SK-N-SH treated with all-trans-retinoic acid at 6 μM for 48 hours (cell line): ENCODE data around the gene DLL1.

Experiments
- ATAC-seq: fragments of 200-7000 bp; cut with Tn5 transposase; 3 replicates; pipeline ENCODE4 v1.9.1; 2020; ENCODE audit warnings: mild to moderate bottlenecking, moderate library complexity
- ARNTL ChIP-seq: fragments of 450-650 bp; formaldehyde crosslinking; IDR thresholded peaks from 2 replicates; pipeline ENCODE4 v1.5.0; 2020; ENCODE audit warnings: low read depth, mild to moderate bottlenecking, moderate library complexity, borderline replicate concordance
- BACH2 ChIP-seq: fragments of 250-450 bp; sonication (Bioruptor Pico); IDR thresholded peaks from 2 replicates; pipeline ENCODE4 v1.9.0; 2021; ENCODE audit warnings: mild to moderate bottlenecking, borderline replicate concordance
- CSDC2 ChIP-seq: fragments of 250-450 bp; sonication (Bioruptor Pico); IDR thresholded peaks from 2 replicates; pipeline ENCODE4 v1.5.0; 2020; ENCODE audit warnings: mild to moderate bottlenecking, moderate library complexity
- ESRRG ChIP-seq: fragments of 250-450 bp; sonication (Bioruptor Pico); IDR thresholded peaks from 2 replicates; pipeline ENCODE4 v1.6.1; 2021; ENCODE audit warnings: mild to moderate bottlenecking
- GLIS3 ChIP-seq: fragments of 250-450 bp; sonication (Bioruptor Pico); IDR thresholded peaks from 2 replicates; pipeline ENCODE4 v1.5.0; 2020; ENCODE audit warnings: mild to moderate bottlenecking, moderate library complexity
- ISL1 ChIP-seq: fragments of 250-450 bp; sonication (Bioruptor Pico); IDR thresholded peaks from 2 replicates; pipeline ENCODE4 v2.1.2; 2022; ENCODE audit warnings: mild to moderate bottlenecking, moderate library complexity
- OSR1 ChIP-seq: fragments of 250-450 bp; sonication (Bioruptor Pico); IDR thresholded peaks from 2 replicates; pipeline ENCODE4 v1.8.0; 2022; ENCODE audit warnings: moderate library complexity, mild to moderate bottlenecking, inconsistent platforms
- PPARA ChIP-seq: fragments of 250-450 bp; sonication (Bioruptor Pico); IDR thresholded peaks from 2 replicates; pipeline ENCODE4 v1.5.0; 2020; ENCODE audit warnings: mild to moderate bottlenecking, borderline replicate concordance
- SNAI2 ChIP-seq: fragments of 250-450 bp; sonication (Bioruptor Pico); IDR thresholded peaks from 2 replicates; pipeline ENCODE4 v1.5.0; 2020; ENCODE audit warnings: mild to moderate bottlenecking, moderate library complexity
- TCF4 ChIP-seq: fragments of 250-450 bp; sonication (Bioruptor Pico); IDR thresholded peaks from 2 replicates; pipeline ENCODE4 v1.8.0; 2021; ENCODE audit warnings: mild to moderate bottlenecking, moderate library complexity, borderline replicate concordance
- TOX ChIP-seq: fragments of 250-450 bp; sonication (Bioruptor Pico); IDR thresholded peaks from 2 replicates; pipeline ENCODE4 v1.8.0; 2021; ENCODE audit warnings: mild to moderate bottlenecking, moderate library complexity, borderline replicate concordance
- TSHZ2 ChIP-seq: fragments of 250-450 bp; sonication (Bioruptor Pico); IDR thresholded peaks from 2 replicates; pipeline ENCODE4 v1.5.0; 2020; ENCODE audit warnings: mild to moderate bottlenecking, moderate library complexity
- ZC3H10 ChIP-seq: fragments of 250-450 bp; sonication (Bioruptor Pico); IDR thresholded peaks from 2 replicates; pipeline ENCODE4 v1.5.1; 2021; ENCODE audit warnings: mild to moderate bottlenecking, moderate library complexity
- ZFP3 ChIP-seq: fragments of 250-450 bp; sonication (Bioruptor Pico); IDR thresholded peaks from 2 replicates; pipeline ENCODE4 v1.5.0; 2020; ENCODE audit warnings: mild to moderate bottlenecking, moderate library complexity
- ZFP30 ChIP-seq: fragments of 450-650 bp; formaldehyde crosslinking; IDR thresholded peaks from 2 replicates; pipeline ENCODE4 v1.5.0; 2022; ENCODE audit warnings: mild to moderate bottlenecking, moderate library complexity
- ZNF565 ChIP-seq: fragments of 450-650 bp; formaldehyde crosslinking; conservative IDR thresholded peaks from 2 replicates; pipeline ENCODE4 v1.5.0; 2020; ENCODE audit warnings: low read depth, mild to moderate bottlenecking, moderate library complexity
- ZNF70 ChIP-seq: fragments of 450-650 bp; formaldehyde crosslinking; IDR thresholded peaks from 2 replicates; pipeline ENCODE4 v1.5.0; 2020; ENCODE audit warnings: mild to moderate bottlenecking, moderate library complexity
- ZNF8 ChIP-seq: fragments of 450-650 bp; formaldehyde crosslinking; IDR thresholded peaks from 2 replicates; pipeline ENCODE4 v1.5.0; 2020; ENCODE audit warnings: mild to moderate bottlenecking, moderate library complexity
- TF ChIP-seq, protein P1 (sequence below): fragments of 250-450 bp; sonication (Bioruptor Pico); IDR thresholded peaks from 2 replicates; pipeline ENCODE4 v1.5.1; 2020; ENCODE audit warnings: low read depth, mild to moderate bottlenecking, moderate library complexity
- TF ChIP-seq, protein P2 (sequence below): fragments of 250-450 bp; sonication (Bioruptor Pico); IDR thresholded peaks from 2 replicates; pipeline ENCODE4 v1.8.0; 2020; ENCODE audit warnings: mild to moderate bottlenecking, moderate library complexity, borderline replicate concordance
- TF ChIP-seq, protein P3 (sequence below): fragments of 250-450 bp; sonication (Bioruptor Pico); IDR thresholded peaks from 2 replicates; pipeline ENCODE4 v1.5.1; 2021; ENCODE audit warnings: mild to moderate bottlenecking, moderate library complexity

The DLL1 gene

GRCh38 chr6:170264086-170264485 is 26.8 kb downstream of the DLL1 start:
- TF ChIP-seq ZNF565: no peak
- TF ChIP-seq PPARA (CRISPR knock-in tag): no peak
- no peak for TF ChIP-seq ESRRG (CRISPR knock-in tag)
- TF ChIP-seq ZFP30 (CRISPR knock-in tag): no peak
- TF ChIP-seq TSHZ2: no peak
- no peak for TF ChIP-seq ZC3H10 (CRISPR knock-in tag)
- no peak for TF ChIP-seq ZNF8 (CRISPR knock-in tag)
- TF ChIP-seq ZNF70 (CRISPR knock-in tag): no peak
- TF ChIP-seq BACH2: no peak
- no peak for TF ChIP-seq GLIS3 (CRISPR knock-in tag)
- no peak for TF ChIP-seq ISL1 (CRISPR knock-in tag)
- TF ChIP-seq, protein P1, sequence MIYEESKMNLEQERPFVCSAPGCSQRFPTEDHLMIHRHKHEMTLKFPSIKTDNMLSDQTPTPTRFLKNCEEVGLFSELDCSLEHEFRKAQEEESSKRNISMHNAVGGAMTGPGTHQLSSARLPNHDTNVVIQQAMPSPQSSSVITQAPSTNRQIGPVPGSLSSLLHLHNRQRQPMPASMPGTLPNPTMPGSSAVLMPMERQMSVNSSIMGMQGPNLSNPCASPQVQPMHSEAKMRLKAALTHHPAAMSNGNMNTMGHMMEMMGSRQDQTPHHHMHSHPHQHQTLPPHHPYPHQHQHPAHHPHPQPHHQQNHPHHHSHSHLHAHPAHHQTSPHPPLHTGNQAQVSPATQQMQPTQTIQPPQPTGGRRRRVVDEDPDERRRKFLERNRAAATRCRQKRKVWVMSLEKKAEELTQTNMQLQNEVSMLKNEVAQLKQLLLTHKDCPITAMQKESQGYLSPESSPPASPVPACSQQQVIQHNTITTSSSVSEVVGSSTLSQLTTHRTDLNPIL (CRISPR knock-in tag): no peak
- no peak for TF ChIP-seq CSDC2
- TF ChIP-seq SNAI2: no peak
- TF ChIP-seq, protein P2, sequence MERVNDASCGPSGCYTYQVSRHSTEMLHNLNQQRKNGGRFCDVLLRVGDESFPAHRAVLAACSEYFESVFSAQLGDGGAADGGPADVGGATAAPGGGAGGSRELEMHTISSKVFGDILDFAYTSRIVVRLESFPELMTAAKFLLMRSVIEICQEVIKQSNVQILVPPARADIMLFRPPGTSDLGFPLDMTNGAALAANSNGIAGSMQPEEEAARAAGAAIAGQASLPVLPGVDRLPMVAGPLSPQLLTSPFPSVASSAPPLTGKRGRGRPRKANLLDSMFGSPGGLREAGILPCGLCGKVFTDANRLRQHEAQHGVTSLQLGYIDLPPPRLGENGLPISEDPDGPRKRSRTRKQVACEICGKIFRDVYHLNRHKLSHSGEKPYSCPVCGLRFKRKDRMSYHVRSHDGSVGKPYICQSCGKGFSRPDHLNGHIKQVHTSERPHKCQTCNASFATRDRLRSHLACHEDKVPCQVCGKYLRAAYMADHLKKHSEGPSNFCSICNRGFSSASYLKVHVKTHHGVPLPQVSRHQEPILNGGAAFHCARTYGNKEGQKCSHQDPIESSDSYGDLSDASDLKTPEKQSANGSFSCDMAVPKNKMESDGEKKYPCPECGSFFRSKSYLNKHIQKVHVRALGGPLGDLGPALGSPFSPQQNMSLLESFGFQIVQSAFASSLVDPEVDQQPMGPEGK: no peak
- TF ChIP-seq TCF4 (CRISPR knock-in tag): no peak
- no peak for TF ChIP-seq ARNTL (CRISPR knock-in tag)
- TF ChIP-seq, protein P3, sequence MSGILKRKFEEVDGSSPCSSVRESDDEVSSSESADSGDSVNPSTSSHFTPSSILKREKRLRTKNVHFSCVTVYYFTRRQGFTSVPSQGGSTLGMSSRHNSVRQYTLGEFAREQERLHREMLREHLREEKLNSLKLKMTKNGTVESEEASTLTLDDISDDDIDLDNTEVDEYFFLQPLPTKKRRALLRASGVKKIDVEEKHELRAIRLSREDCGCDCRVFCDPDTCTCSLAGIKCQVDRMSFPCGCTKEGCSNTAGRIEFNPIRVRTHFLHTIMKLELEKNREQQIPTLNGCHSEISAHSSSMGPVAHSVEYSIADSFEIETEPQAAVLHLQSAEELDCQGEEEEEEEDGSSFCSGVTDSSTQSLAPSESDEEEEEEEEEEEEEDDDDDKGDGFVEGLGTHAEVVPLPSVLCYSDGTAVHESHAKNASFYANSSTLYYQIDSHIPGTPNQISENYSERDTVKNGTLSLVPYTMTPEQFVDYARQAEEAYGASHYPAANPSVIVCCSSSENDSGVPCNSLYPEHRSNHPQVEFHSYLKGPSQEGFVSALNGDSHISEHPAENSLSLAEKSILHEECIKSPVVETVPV (CRISPR knock-in tag): no peak
- ATAC-seq: no peak

- ATAC-seq: no peak
- no peak for TF ChIP-seq ZFP3
- TF ChIP-seq ZNF565: no peak
- no peak for TF ChIP-seq TOX (CRISPR knock-in tag)
- TF ChIP-seq TSHZ2: no peak
- TF ChIP-seq, protein P2: no peak
- TF ChIP-seq, protein P1 (CRISPR knock-in tag): no peak
- no peak for TF ChIP-seq ZNF70 (CRISPR knock-in tag)
- no peak for TF ChIP-seq TCF4 (CRISPR knock-in tag)
- TF ChIP-seq ESRRG (CRISPR knock-in tag): no peak
- TF ChIP-seq, protein P3 (CRISPR knock-in tag): no peak
- TF ChIP-seq OSR1: no peak
- no peak for TF ChIP-seq ZFP30 (CRISPR knock-in tag)
- TF ChIP-seq SNAI2: no peak
- TF ChIP-seq ZNF8 (CRISPR knock-in tag): no peak
- no peak for TF ChIP-seq ZC3H10 (CRISPR knock-in tag)
- TF ChIP-seq PPARA (CRISPR knock-in tag): no peak
- TF ChIP-seq ARNTL (CRISPR knock-in tag): no peak
- TF ChIP-seq GLIS3 (CRISPR knock-in tag): no peak
- no peak for TF ChIP-seq BACH2
- TF ChIP-seq ISL1 (CRISPR knock-in tag): no peak
Measured at GRCh38 chr6:170263410-170263809, 27.5 kb downstream of the DLL1 start.
